ENCODE measurements around the gene CLPTM1.
A peak's percentile ranks its signal among the peaks of the same experiment; 100 is the strongest.
"Not testable (repeated sequence)": the region's sequence is repeated elsewhere in the genome, so short reads cannot be mapped to it uniquely, and the experiment has no call there.

CLPTM1 gene

DNA sequence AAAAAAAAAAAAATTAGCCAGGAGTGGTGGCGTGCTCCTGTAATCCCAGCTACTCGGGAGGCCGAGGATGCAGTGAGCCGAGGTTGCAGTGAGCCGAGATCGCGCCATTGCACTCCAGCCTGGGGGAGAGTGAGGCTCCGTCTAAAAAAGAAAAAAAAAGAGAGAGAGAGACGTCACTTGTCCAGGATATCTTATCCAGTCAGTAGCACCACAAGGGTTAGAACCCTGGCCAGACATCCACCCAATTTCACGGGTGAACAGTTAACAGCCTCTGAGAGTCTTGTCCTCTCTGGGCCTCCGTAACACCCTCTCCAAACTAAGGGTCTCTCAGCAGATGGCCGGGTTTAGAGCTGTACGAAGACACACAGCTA lies 917 bp upstream of the CLPTM1 start:
- H3K36me3 Mint-ChIP-seq = no peaks in the 10 kb centered on the region
- H3K27me3 Mint-ChIP-seq = no peaks in the 10 kb centered on the region
- peaks cover 25% of the 10 kb centered on the region for H3K4me1 Mint-ChIP-seq
- H3K9me3 Mint-ChIP-seq = no peaks in the 10 kb centered on the region
- peak overlapping the region; percentile 94 for H3K27ac Mint-ChIP-seq
- H3K4me3 Mint-ChIP-seq = peak overlapping the region; percentile 93
- DNase-seq (ENCODE audit: low spot score in 2 of 2) (no peak), ATAC-seq (ENCODE audit: low read depth) (no peak)

GRCh38 chr19:44955505-44956439 lies 592 bp downstream of the CLPTM1 start:
- H3K27ac Mint-ChIP-seq = peak overlapping the region; percentile 94
- DNase-seq (ENCODE audit: low spot score in 2 of 2) (no peak), ATAC-seq (ENCODE audit: low read depth) (no peak)
- no peaks in the 10 kb centered on the region for H3K27me3 Mint-ChIP-seq
- no peaks in the 10 kb centered on the region for H3K36me3 Mint-ChIP-seq
- no peaks in the 10 kb centered on the region for H3K9me3 Mint-ChIP-seq
- H3K4me1 Mint-ChIP-seq = peaks cover 39% of the 10 kb centered on the region
- H3K4me3 Mint-ChIP-seq = peak overlapping the region; percentile 93

DNA sequence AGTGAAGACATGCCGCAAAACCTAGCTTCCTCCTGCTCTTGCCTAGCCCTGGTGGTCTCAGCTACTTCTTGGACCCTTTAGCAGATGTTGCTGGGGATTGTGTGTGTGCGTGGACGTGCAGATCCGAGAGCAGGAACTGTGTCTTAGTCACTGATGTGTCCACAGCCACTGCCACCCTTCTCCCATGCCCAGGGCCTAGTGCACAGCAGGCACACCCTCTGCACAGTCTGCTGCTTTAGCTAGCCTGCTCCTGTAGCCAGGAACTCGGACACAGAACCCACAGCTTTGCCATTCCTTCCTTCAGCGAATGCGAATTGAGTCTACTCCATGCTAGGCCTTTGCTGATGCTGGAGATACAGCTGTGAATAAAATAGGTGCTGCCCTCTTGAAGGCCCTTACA lies 2.3 kb downstream of the CLPTM1 start:
- peaks cover 48% of the 10 kb centered on the region for H3K4me1 Mint-ChIP-seq
- peak overlapping the region; percentile 82 for H3K27ac Mint-ChIP-seq
- ATAC-seq (ENCODE audit: low read depth) (no peak), DNase-seq (ENCODE audit: low spot score in 2 of 2) (no peak)
- H3K9me3 Mint-ChIP-seq = no peaks in the 10 kb centered on the region
- H3K36me3 Mint-ChIP-seq = peaks cover 2% of the 10 kb centered on the region
- H3K4me3 Mint-ChIP-seq = peak overlapping the region; percentile 1
- no peaks in the 10 kb centered on the region for H3K27me3 Mint-ChIP-seq

DNA sequence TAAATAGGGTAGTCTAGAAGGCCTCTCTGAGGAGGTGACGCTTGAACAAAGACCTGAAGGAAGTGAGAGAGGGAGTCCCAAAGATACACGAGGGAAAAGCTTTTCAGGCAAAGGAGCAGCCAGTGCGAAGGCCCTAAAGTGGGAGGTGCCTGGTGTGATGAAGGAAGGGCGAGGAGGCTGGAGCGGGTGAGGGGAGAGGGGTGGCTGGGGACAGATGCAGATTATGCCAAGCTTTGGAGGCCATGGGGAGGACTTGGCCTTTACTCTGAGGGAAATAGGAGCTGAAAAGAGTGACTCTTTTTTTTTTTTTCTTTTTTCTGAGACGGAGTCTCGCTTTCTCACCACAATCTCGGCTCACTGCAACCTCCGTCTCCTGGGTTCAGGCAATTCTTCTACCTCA lies 2.9 kb downstream of the CLPTM1 start:
- no peaks in the 10 kb centered on the region for H3K27me3 Mint-ChIP-seq
- peak overlapping the region; percentile 82 for H3K27ac Mint-ChIP-seq
- no peaks in the 10 kb centered on the region for H3K9me3 Mint-ChIP-seq
- peaks cover 2% of the 10 kb centered on the region for H3K36me3 Mint-ChIP-seq
- H3K4me3 Mint-ChIP-seq = no peak overlapping the region
- DNase-seq (ENCODE audit: low spot score in 2 of 2) (no peak), ATAC-seq (ENCODE audit: low read depth) (no peak)
- peaks cover 48% of the 10 kb centered on the region for H3K4me1 Mint-ChIP-seq

GRCh38 chr19:44959691-44960090 lies 4.5 kb downstream of the CLPTM1 start:
- peaks cover 46% of the 10 kb centered on the region for H3K4me1 Mint-ChIP-seq

DNA sequence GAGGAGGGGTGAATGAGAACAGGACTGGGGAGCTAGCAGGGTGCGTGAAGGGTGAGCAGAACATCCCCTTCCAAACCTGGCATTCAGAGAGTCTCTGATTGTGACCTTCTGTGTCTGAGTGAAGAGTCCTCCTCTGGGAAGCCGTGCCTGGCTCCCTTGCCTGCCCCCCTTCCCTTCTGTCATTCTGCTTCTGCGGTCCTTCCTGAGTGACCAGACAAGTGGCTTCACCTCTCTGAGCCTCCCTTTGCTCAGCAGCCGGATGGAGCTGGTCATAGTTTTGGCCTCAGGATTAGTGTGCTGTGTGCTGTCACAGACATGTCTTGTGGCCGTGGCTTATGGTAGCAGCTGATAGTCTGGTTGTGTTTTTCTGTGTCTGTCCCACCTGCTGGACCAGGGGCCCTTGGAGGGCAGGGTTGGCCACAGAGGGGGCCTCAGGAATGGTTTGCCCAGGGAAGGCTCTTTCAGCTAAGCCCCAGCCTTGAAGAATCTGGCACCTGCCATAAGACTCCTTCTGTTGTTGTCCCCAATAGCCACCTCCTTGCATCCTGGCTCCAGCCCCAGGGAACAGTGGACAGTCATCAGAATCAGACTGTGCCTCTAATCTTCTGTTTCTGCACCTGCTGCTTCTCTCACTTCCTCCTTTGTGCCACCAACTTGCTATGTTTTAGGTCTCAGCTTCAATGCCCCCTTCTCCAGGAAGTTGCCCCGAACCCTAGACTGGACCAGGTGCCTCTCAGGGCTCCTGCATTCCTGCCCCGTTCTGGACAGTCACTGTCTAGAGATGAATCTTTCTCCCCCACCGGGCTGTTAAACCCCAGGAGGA lies 5.9 kb downstream of the CLPTM1 start:
- peak overlapping the region; percentile 90 for H3K27ac Mint-ChIP-seq

More at GRCh38 chr19:44959691-44960090, 4.5 kb downstream of the CLPTM1 start:
- DNase-seq (ENCODE audit: low spot score in 2 of 2) (no peak), ATAC-seq (ENCODE audit: low read depth) (no peak)
- H3K27ac Mint-ChIP-seq = peak overlapping the region; percentile 90
- no peaks in the 10 kb centered on the region for H3K9me3 Mint-ChIP-seq
- H3K27me3 Mint-ChIP-seq = no peaks in the 10 kb centered on the region
- no peak overlapping the region for H3K4me3 Mint-ChIP-seq
- peaks cover 4% of the 10 kb centered on the region for H3K36me3 Mint-ChIP-seq

DNA sequence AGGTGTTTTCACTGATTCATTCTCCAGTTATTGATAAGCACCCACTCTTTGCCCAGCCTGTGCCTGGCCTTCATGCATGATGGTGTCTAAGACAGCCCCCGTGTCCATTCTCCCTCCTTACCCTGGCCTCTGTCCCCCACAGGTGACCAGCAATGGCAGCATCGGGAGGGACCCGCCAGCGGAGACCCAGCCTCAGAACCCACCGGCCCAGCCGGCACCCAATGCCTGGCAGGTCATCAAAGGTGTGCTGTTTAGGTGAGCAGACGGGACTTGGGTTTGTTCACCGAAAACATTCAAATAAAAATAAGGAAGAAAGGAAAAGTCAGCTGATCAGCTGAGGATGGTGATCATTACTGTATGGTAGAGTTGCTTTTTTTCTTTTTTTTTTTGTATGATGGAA lies 6.6 kb downstream of the CLPTM1 start:
- peaks cover 11% of the 10 kb centered on the region for H3K36me3 Mint-ChIP-seq
- H3K9me3 Mint-ChIP-seq = no peaks in the 10 kb centered on the region
- H3K27me3 Mint-ChIP-seq = no peaks in the 10 kb centered on the region
- ATAC-seq (ENCODE audit: low read depth) (no peak), DNase-seq (ENCODE audit: low spot score in 2 of 2) (no peak)
- peak overlapping the region; percentile 28 for H3K4me3 Mint-ChIP-seq
- H3K4me1 Mint-ChIP-seq = peaks cover 34% of the 10 kb centered on the region
- peak overlapping the region; percentile 90 for H3K27ac Mint-ChIP-seq

More for the DNA sequence above, 5.9 kb downstream of the CLPTM1 start:
- Mint-ChIP-seq H3K9me3 (no peaks in the 10 kb centered on the region), H3K27me3 (no peaks in the 10 kb centered on the region), H3K4me1 (peaks cover 40% of the 10 kb centered on the region), H3K36me3 (peaks cover 11% of the 10 kb centered on the region), H3K4me3 (peak overlapping the region; percentile 63)
- DNase-seq (ENCODE audit: low spot score in 2 of 2) (peak; percentile 38 to 44), ATAC-seq (ENCODE audit: low read depth) (peak; percentile 97)

- peaks cover under 1% of the 10 kb centered on the region for H3K4me1 Mint-ChIP-seq
- H3K4me3 Mint-ChIP-seq = no peak overlapping the region
- H3K27me3 Mint-ChIP-seq = no peaks in the 10 kb centered on the region
- no peak overlapping the region for H3K27ac Mint-ChIP-seq
- H3K9me3 Mint-ChIP-seq = no peaks in the 10 kb centered on the region
- no peak for DNase-seq (ENCODE audit: low spot score in 2 of 2)
- peaks cover 18% of the 10 kb centered on the region for H3K36me3 Mint-ChIP-seq
- ATAC-seq (ENCODE audit: low read depth) = no peak
Measured at GRCh38 chr19:44968118-44968517, 12.9 kb downstream of the CLPTM1 start.

GRCh38 chr19:44968670-44969069 lies 13.5 kb downstream of the CLPTM1 start:
- H3K4me1 Mint-ChIP-seq = peaks cover 4% of the 10 kb centered on the region
- no peak for ATAC-seq (ENCODE audit: low read depth)
- no peak for DNase-seq (ENCODE audit: low spot score in 2 of 2)
- peaks cover 21% of the 10 kb centered on the region for H3K36me3 Mint-ChIP-seq
- H3K4me3 Mint-ChIP-seq = no peak overlapping the region
- H3K27ac Mint-ChIP-seq = no peak overlapping the region
- H3K9me3 Mint-ChIP-seq = no peaks in the 10 kb centered on the region
- no peaks in the 10 kb centered on the region for H3K27me3 Mint-ChIP-seq

DNA sequence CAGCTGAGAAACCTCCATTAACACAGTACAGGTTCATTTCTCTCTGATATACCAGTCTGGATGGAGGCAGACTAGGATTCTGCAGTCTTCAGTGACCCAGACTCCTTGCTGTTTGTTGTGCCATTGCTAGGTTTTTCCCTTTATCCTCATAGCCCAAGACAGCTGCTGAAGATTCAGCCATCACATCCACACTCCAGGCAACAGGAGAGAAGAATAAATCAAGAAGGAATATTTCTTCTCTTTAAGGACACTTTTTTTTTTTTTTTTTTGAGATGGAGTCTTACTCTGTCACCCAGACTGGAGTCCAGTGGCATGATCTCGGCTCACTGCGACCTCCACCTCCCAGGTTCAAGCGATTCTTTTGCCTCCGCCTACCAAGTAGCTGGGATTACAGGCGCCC lies 14.3 kb downstream of the CLPTM1 start:
- no peak for DNase-seq (ENCODE audit: low spot score in 2 of 2)
- no peak for ATAC-seq (ENCODE audit: low read depth)
- no peaks in the 10 kb centered on the region for H3K27me3 Mint-ChIP-seq
- peaks cover 24% of the 10 kb centered on the region for H3K36me3 Mint-ChIP-seq
- H3K27ac Mint-ChIP-seq = no peak overlapping the region
- no peaks in the 10 kb centered on the region for H3K9me3 Mint-ChIP-seq
- H3K4me1 Mint-ChIP-seq = peaks cover 6% of the 10 kb centered on the region
- H3K4me3 Mint-ChIP-seq = no peak overlapping the region

DNA sequence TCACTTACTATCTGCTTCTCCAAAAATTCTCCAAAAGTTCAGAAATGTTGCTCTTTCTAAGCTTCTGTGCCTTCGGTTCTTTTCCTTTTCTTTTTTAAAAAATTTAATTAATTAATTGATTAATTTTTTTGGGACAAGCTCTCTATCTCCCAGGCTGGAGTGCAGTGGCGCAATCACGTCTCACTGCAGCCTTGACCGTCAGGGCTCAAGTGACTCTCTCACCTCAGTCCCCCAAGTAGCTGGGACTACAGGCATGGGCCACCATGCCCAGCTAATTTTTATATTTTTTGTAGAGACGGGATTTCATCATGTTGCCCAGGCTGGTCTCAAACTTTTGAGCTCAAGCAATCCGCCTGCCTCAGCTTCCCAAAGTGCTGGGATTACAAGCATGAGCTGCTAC lies 16.3 kb downstream of the CLPTM1 start:
- H3K36me3 Mint-ChIP-seq = peaks cover 18% of the 10 kb centered on the region
- H3K27me3 Mint-ChIP-seq, H3K9me3 Mint-ChIP-seq: not testable (repeated sequence)

GRCh38 chr19:44972802-44973201 lies 17.6 kb downstream of the CLPTM1 start:
- DNase-seq (ENCODE audit: low spot score in 2 of 2) = no peak
- no peak overlapping the region for H3K27ac Mint-ChIP-seq
- H3K4me3 Mint-ChIP-seq = no peak overlapping the region
- ATAC-seq (ENCODE audit: low read depth) = no peak
- H3K36me3 Mint-ChIP-seq = peaks cover 19% of the 10 kb centered on the region
- no peaks in the 10 kb centered on the region for H3K27me3 Mint-ChIP-seq
- H3K9me3 Mint-ChIP-seq = no peaks in the 10 kb centered on the region
- peaks cover 6% of the 10 kb centered on the region for H3K4me1 Mint-ChIP-seq

More for the DNA sequence above, 16.3 kb downstream of the CLPTM1 start:
- not testable (repeated sequence) for DNase-seq (ENCODE audit: low spot score in 2 of 2); H3K4me1 Mint-ChIP-seq; H3K27ac Mint-ChIP-seq; ATAC-seq (ENCODE audit: low read depth); H3K4me3 Mint-ChIP-seq

- DNase-seq (ENCODE audit: low spot score in 2 of 2) (no peak), ATAC-seq (ENCODE audit: low read depth) (no peak)
- Mint-ChIP-seq H3K36me3 (peaks cover 17% of the 10 kb centered on the region), H3K4me1 (peaks cover 6% of the 10 kb centered on the region), H3K27me3 (no peaks in the 10 kb centered on the region), H3K9me3 (no peaks in the 10 kb centered on the region), H3K27ac (no peak overlapping the region), H3K4me3 (no peak overlapping the region)
Measured at GRCh38 chr19:44973982-44974735, 19.0 kb downstream of the CLPTM1 start.

DNA sequence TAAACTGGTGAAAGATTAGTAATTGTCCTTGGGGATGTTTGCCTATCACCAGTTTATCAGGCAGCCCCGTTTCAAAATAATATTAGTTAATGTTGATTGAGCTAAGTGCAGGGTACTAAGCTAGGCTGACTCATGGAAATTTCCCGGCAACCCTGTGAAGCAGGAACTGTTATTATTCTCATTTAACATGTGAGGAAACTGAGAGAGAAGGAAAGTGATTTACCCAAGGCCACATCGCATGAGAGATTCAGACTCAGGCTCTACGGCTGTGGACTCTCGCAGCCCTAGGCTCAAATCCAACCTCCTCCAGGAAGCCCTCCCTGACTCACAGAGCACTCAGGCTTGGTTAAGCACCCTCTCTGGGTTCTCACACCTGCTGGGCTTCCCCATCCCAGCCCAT lies 19.7 kb downstream of the CLPTM1 start:
- Mint-ChIP-seq H3K27me3 (no peaks in the 10 kb centered on the region), H3K36me3 (peaks cover 18% of the 10 kb centered on the region), H3K4me1 (peaks cover 6% of the 10 kb centered on the region), H3K27ac (no peak overlapping the region), H3K4me3 (no peak overlapping the region), H3K9me3 (no peaks in the 10 kb centered on the region)
- no peak for DNase-seq (ENCODE audit: low spot score in 2 of 2)
- ATAC-seq (ENCODE audit: low read depth) = no peak

Measured in memory B cell (primary cell).